ENCODE results near the gene CPA3. TPM values are rescaled to one million over a fixed set of nuclear protein-coding genes. Genes with fewer than 3 reads are reported as not detected.

Gene CPA3
- total and polyA plus RNA-seq, 2 donors (not counting 1 experiment from before 2014, with no cell fraction given) = 0.17 TPM; not detected in 1

DNA sequence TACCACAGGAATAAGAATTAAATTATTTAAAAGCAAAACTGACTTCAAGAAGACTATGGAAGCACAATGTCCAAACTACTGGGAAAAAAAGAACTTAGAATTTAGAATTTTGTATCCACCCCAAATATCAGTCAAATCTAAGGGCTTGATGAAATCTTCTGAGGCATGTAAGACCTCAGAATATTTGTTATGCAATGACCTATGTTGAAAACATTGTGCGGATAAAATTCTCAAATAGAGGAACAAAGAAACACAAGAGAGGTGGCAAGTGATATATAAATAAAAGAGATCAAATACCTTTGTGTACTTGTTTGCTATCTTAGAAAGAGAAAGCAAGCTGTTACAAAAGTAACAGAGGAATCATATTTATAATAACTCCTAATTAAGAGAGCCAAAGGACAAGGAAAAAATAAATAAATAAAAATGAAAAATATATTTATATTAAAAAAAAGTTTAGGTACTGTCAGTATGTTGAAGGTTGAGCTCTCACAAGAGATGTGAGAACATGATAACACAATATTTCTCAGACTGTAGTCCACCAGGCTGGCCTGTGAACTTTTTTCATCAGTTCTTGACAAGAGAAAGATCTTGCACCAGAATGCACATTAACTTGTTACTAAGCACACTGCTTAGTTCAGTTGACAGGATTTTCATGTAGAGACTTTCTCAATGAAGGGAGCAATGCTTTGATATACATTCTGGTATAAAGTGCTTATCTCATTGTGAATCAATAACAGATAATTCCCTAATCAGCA is 50.0 kb downstream of the CPA3 start:
- Histone ChIP-seq H3K79me2 (ENCODE audit: control insufficient read depth, insufficient read depth, low read length) (no peaks in the 10 kb centered on the region), H2AFZ (ENCODE audit: low read length) (no peak overlapping the region), H4K20me1 (ENCODE audit: control insufficient read depth, extremely low read depth, insufficient read depth, low read length) (no peaks in the 10 kb centered on the region), H3K36me3 (ENCODE audit: control insufficient read depth, insufficient read depth, low read length) (no peaks in the 10 kb centered on the region), H3K9ac (ENCODE audit: insufficient read depth, low read length) (no peak overlapping the region), H3K27me3 (ENCODE audit: control insufficient read depth, insufficient read depth, low read length) (no peaks in the 10 kb centered on the region), H3K4me1 (ENCODE audit: control insufficient read depth, extremely low read depth, insufficient read depth, low read length) (no peaks in the 10 kb centered on the region), H3K4me3 (replicated peaks in 1 of 4; ENCODE audit: control extremely low read depth in 1 of 4, insufficient read depth in 1 of 4, low read depth in 3 of 4, low read length in 4 of 4) (no peak overlapping the region), H3K4me2 (ENCODE audit: extremely low read depth, insufficient read depth, low read length) (no peak overlapping the region), H3K9me3 (ENCODE audit: control insufficient read depth, insufficient read depth, low read depth, low read length) (no peaks in the 10 kb centered on the region), H3K27ac (ENCODE audit: insufficient read depth, low read length) (no peak overlapping the region)
- no peak for DNase-seq (ENCODE audit: low read depth in 2 of 2)
- no peak for TF ChIP-seq EZH2 (IDR thresholded peaks at IDR 0.05; ENCODE audit: low read length, missing control alignments)
- no peak for TF ChIP-seq CTCF (conservative IDR thresholded peaks at IDR 0.05 in 1 of 2, IDR thresholded peaks at IDR 0.05 in 1 of 2; ENCODE audit: low read depth in 1 of 2, low read length in 2 of 2)

DNA sequence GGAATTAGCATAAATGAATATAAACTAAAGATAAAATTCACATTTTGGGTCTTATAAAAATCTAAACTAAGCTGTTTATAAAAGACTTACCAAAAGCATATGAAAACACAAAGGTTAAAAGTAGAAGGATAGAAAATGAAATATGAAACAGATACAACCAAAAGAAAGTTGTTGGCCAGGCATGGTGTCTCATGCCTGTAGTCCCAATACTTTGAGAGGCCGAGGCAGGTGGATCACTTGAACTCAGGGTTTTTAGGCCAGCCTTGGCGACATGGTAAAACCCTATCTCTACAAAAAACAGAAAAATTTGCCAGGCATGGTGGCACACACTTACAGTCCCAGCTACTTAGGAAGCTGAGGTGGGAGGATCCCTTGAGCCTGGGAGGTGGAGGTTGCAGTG is 51.0 kb downstream of the CPA3 start:
- Histone ChIP-seq H3K9ac (ENCODE audit: insufficient read depth, low read length) (no peak overlapping the region), H3K79me2 (ENCODE audit: control insufficient read depth, insufficient read depth, low read length) (no peaks in the 10 kb centered on the region), H3K36me3 (ENCODE audit: control insufficient read depth, insufficient read depth, low read length) (no peaks in the 10 kb centered on the region), H3K27me3 (ENCODE audit: control insufficient read depth, insufficient read depth, low read length) (no peaks in the 10 kb centered on the region), H3K4me1 (ENCODE audit: control insufficient read depth, extremely low read depth, insufficient read depth, low read length) (no peaks in the 10 kb centered on the region), H2AFZ (ENCODE audit: low read length) (no peak overlapping the region), H3K9me3 (ENCODE audit: control insufficient read depth, insufficient read depth, low read depth, low read length) (no peaks in the 10 kb centered on the region), H3K4me3 (replicated peaks in 1 of 4; ENCODE audit: control extremely low read depth in 1 of 4, insufficient read depth in 1 of 4, low read depth in 3 of 4, low read length in 4 of 4) (no peak overlapping the region), H4K20me1 (ENCODE audit: control insufficient read depth, extremely low read depth, insufficient read depth, low read length) (no peaks in the 10 kb centered on the region), H3K27ac (ENCODE audit: insufficient read depth, low read length) (no peak overlapping the region), H3K4me2 (ENCODE audit: extremely low read depth, insufficient read depth, low read length) (no peak overlapping the region)
- no peak for DNase-seq (ENCODE audit: low read depth in 2 of 2)
- TF ChIP-seq EZH2 (IDR thresholded peaks at IDR 0.05; ENCODE audit: low read length, missing control alignments) (no peak), CTCF (conservative IDR thresholded peaks at IDR 0.05 in 1 of 2, IDR thresholded peaks at IDR 0.05 in 1 of 2; ENCODE audit: low read depth in 1 of 2, low read length in 2 of 2) (no peak)

DNA sequence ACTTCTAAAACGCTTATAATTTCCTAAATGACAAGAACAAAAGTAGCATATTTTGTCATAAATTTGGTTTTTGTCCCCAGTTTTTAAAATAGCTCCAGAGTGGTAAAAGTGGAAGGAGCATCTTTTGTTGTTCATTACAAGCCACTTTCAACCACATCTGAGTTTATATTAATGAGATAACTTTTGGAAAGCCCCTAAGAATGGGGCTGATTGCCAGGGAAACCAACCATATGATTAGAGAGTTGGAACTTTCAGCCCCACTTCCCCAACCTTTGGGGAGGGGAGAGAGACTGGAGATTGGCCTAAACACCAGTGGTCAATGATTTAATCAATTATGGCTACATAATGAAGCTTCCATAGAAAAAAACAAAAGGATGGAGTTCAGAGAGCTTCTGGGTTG is 57.4 kb downstream of the CPA3 start:
- Histone ChIP-seq H3K27me3 (ENCODE audit: control insufficient read depth, insufficient read depth, low read length) (no peaks in the 10 kb centered on the region), H4K20me1 (ENCODE audit: control insufficient read depth, extremely low read depth, insufficient read depth, low read length) (no peaks in the 10 kb centered on the region), H2AFZ (ENCODE audit: low read length) (no peak overlapping the region), H3K4me3 (replicated peaks in 1 of 4; ENCODE audit: control extremely low read depth in 1 of 4, insufficient read depth in 1 of 4, low read depth in 3 of 4, low read length in 4 of 4) (no peak overlapping the region), H3K79me2 (ENCODE audit: control insufficient read depth, insufficient read depth, low read length) (no peaks in the 10 kb centered on the region), H3K9ac (ENCODE audit: insufficient read depth, low read length) (no peak overlapping the region), H3K4me2 (ENCODE audit: extremely low read depth, insufficient read depth, low read length) (no peak overlapping the region), H3K27ac (ENCODE audit: insufficient read depth, low read length) (no peak overlapping the region), H3K36me3 (ENCODE audit: control insufficient read depth, insufficient read depth, low read length) (no peaks in the 10 kb centered on the region), H3K4me1 (ENCODE audit: control insufficient read depth, extremely low read depth, insufficient read depth, low read length) (no peaks in the 10 kb centered on the region), H3K9me3 (ENCODE audit: control insufficient read depth, insufficient read depth, low read depth, low read length) (no peaks in the 10 kb centered on the region)
- TF ChIP-seq CTCF (conservative IDR thresholded peaks at IDR 0.05 in 1 of 2, IDR thresholded peaks at IDR 0.05 in 1 of 2; ENCODE audit: low read depth in 1 of 2, low read length in 2 of 2) = no peak
- no peak for TF ChIP-seq EZH2 (IDR thresholded peaks at IDR 0.05; ENCODE audit: low read length, missing control alignments)
- no peak for DNase-seq (ENCODE audit: low read depth in 2 of 2)
